H1 (cell line): Measurements from ENCODE around the gene IPO7. TPM values are rescaled to one million over a fixed set of nuclear protein-coding genes. Genes with fewer than 3 reads are reported as not detected.
A peak's percentile ranks its signal among the peaks of the same experiment; 100 is the strongest.

Source experiments
- CTCF ChIA-PET: fragments of 300-600 bp; sonication (Branson Sonifier 250); formaldehyde crosslinking; loops from one replicate; lab custom pipeline; 2021; ENCODE audit not compliant: partially characterized antibody; lab: Charles Lee
- POLR2A ChIA-PET: fragments of 300-600 bp; sonication (Branson Sonifier 250); formaldehyde crosslinking; loops from one replicate; lab custom pipeline; 2021; ENCODE audit warnings: inconsistent platforms; ENCODE audit not compliant: partially characterized antibody; lab: Charles Lee
- DNase-seq, 2 experiments: peaks; one replicate each; pipeline versions ENCODE4 v3.0.0 to v3.0.0-alpha.2; 2010 to 2022; ENCODE audit warnings: low spot score in 2 of 2, low read depth in 1 of 2, mixed read lengths in 1 of 2
- FAIRE-seq: peaks from 2 replicates; lab custom pipeline; 2011; peaks lifted over from hg19 to GRCh38; lab: Jason Lieb, UNC
- H2AFZ ChIP-seq: 2 replicates; pipeline ENCODE4 v1.8.1; 2012; ENCODE audit warnings: low read length, inconsistent platforms
- H2AK5ac ChIP-seq: 2 replicates; pipeline ENCODE4 v1.6.1; 2013; ENCODE audit warnings: low read depth, low read length
- H2BK120ac ChIP-seq: replicated peaks from 2 replicates; pipeline ENCODE3; 2013; ENCODE audit warnings: low read depth, low read length, inconsistent platforms
- H2BK12ac ChIP-seq: 2 replicates; pipeline ENCODE4 v1.6.1; 2013; ENCODE audit warnings: low read depth, low read length
- H2BK15ac ChIP-seq: 2 replicates; pipeline ENCODE4 v1.6.1; 2013; ENCODE audit warnings: low read length
- H2BK20ac ChIP-seq: 2 replicates; pipeline ENCODE4 v1.6.1; 2013; ENCODE audit warnings: low read length
- H2BK5ac ChIP-seq: 2 replicates; pipeline ENCODE4 v1.6.1; 2013; ENCODE audit warnings: low read depth, low read length
- H3K14ac ChIP-seq: 2 replicates; pipeline ENCODE4 v1.6.1; 2013; ENCODE audit warnings: inconsistent platforms; ENCODE audit not compliant: insufficient read length
- H3K18ac ChIP-seq: 2 replicates; pipeline ENCODE4 v1.6.1; 2013; ENCODE audit warnings: low read length; ENCODE audit errors: extremely low read depth
- H3K23ac ChIP-seq: 2 replicates; pipeline ENCODE4 v1.6.1; 2013; ENCODE audit warnings: inconsistent platforms; ENCODE audit not compliant: insufficient read length
- H3K23me2 ChIP-seq: 2 replicates; pipeline ENCODE4 v1.6.1; 2013; ENCODE audit warnings: low read depth, low read length
- H3K27ac ChIP-seq: 2 replicates; pipeline ENCODE4 v1.6.1; 2011; ENCODE audit warnings: low read depth, low read length, inconsistent platforms
- H3K27me3 ChIP-seq, 4 experiments: replicated peaks in 1 of 4; 1 replicate in 1 of 4; 2 replicates in 3 of 4; pipeline versions ENCODE4 v1.6.1 to v1.8.1; 2011 to 2013; ENCODE audit warnings: low read length in 3 of 4, mild to moderate bottlenecking in 3 of 4, inconsistent platforms in 2 of 4, mixed read lengths in 2 of 4, moderate library complexity in 1 of 4; ENCODE audit not compliant: control insufficient read depth in 3 of 4, insufficient read depth in 3 of 4; ENCODE audit errors: extremely low read depth in 1 of 4
- H3K36me3 ChIP-seq, 4 experiments: 2 replicates each; pipeline versions ENCODE4 v1.6.1 to v1.8.1; 2011 to 2013; ENCODE audit warnings: mild to moderate bottlenecking in 4 of 4, low read length in 3 of 4, moderate library complexity in 2 of 4, control low read depth in 1 of 4, inconsistent platforms in 1 of 4; ENCODE audit not compliant: insufficient read depth in 4 of 4, control insufficient read depth in 2 of 4
- H3K4ac ChIP-seq: replicated peaks from 2 replicates; pipeline ENCODE3; 2013; ENCODE audit warnings: low read length, low read depth, mixed read lengths, inconsistent platforms; ENCODE audit not compliant: insufficient read length
- H3K4me1 ChIP-seq, 4 experiments: replicated peaks in 1 of 4; 1 replicate in 1 of 4; 2 replicates in 3 of 4; pipeline versions ENCODE4 v1.6.1 to v1.8.1; 2011 to 2013; ENCODE audit warnings: low read length in 3 of 4, inconsistent platforms in 2 of 4, mixed read lengths in 1 of 4; ENCODE audit not compliant: insufficient read depth in 4 of 4, control insufficient read depth in 3 of 4
- H3K4me2 ChIP-seq, 2 experiments: 2 replicates each; pipeline versions ENCODE4 v1.6.1 to v1.8.1; 2011 to 2013; ENCODE audit warnings: low read depth in 2 of 2, low read length in 2 of 2, control low read depth in 1 of 2, inconsistent platforms in 1 of 2, mild to moderate bottlenecking in 1 of 2; ENCODE audit not compliant: insufficient read depth in 1 of 2
- H3K4me3 ChIP-seq, 4 experiments: fragments of 200-600, 300-600 bp in 1 of 4; sonication (generic), shearing (Covaris generic), sonication (Bioruptor Twin) in 1 of 4; 2 replicates each; pipeline versions ENCODE4 v1.5.1 to v1.8.1; 2011 to 2016; ENCODE audit warnings: low read length in 4 of 4, low read depth in 3 of 4, control low read depth in 2 of 4, inconsistent platforms in 2 of 4, mild to moderate bottlenecking in 2 of 4, mixed read lengths in 1 of 4, moderate library complexity in 1 of 4; ENCODE audit not compliant: insufficient read depth in 2 of 4; ENCODE audit errors: extremely low read depth in 1 of 4
- H3K56ac ChIP-seq: replicated peaks from 2 replicates; pipeline ENCODE3; 2013; ENCODE audit warnings: low read depth, mild to moderate bottlenecking, mixed read lengths, low read length, inconsistent platforms; ENCODE audit not compliant: insufficient read length
- H3K79me1 ChIP-seq: 2 replicates; pipeline ENCODE4 v1.6.1; 2013; ENCODE audit warnings: low read depth, low read length, control low read depth
- H3K79me2 ChIP-seq, 2 experiments: 2 replicates each; pipeline versions ENCODE4 v1.6.1 to v1.8.1; 2012 to 2013; ENCODE audit warnings: low read length in 2 of 2, mild to moderate bottlenecking in 2 of 2, inconsistent platforms in 1 of 2; ENCODE audit not compliant: insufficient read depth in 2 of 2, control insufficient read depth in 1 of 2
- H3K9ac ChIP-seq, 4 experiments: replicated peaks in 1 of 4; 1 replicate in 1 of 4; 2 replicates in 3 of 4; pipeline versions ENCODE4 v1.6.1 to v1.8.1; 2011 to 2013; ENCODE audit warnings: low read depth in 3 of 4, low read length in 3 of 4, control low read depth in 2 of 4, mild to moderate bottlenecking in 2 of 4, moderate library complexity in 2 of 4, inconsistent platforms in 1 of 4; ENCODE audit errors: extremely low read depth in 1 of 4
- H3K9me3 ChIP-seq, 2 experiments: 2 replicates each; pipeline versions ENCODE4 v1.6.1 to v1.8.1; 2012 to 2013; ENCODE audit warnings: mild to moderate bottlenecking in 2 of 2, moderate library complexity in 2 of 2, control low read depth in 1 of 2, inconsistent platforms in 1 of 2, low read depth in 1 of 2, low read length in 1 of 2, mixed read lengths in 1 of 2; ENCODE audit not compliant: insufficient read depth in 2 of 2
- H4K20me1 ChIP-seq, 2 experiments: replicated peaks in 1 of 2; 2 replicates each; pipeline versions ENCODE3 to v1.8.1; 2011 to 2013; ENCODE audit warnings: inconsistent platforms in 2 of 2, low read length in 2 of 2, mild to moderate bottlenecking in 1 of 2; ENCODE audit not compliant: insufficient read depth in 2 of 2, control insufficient read depth in 1 of 2
- H4K5ac ChIP-seq: 2 replicates; pipeline ENCODE4 v1.6.1; 2013; ENCODE audit warnings: low read length, low read depth, mixed read lengths, inconsistent platforms; ENCODE audit not compliant: insufficient read length
- H4K8ac ChIP-seq: 2 replicates; pipeline ENCODE4 v1.8.0; 2013; ENCODE audit warnings: mild to moderate bottlenecking, moderate library complexity, low read length, inconsistent platforms; ENCODE audit not compliant: insufficient read depth; ENCODE audit errors: extremely low read depth
- H4K91ac ChIP-seq: replicated peaks from 2 replicates; pipeline ENCODE3; 2013; ENCODE audit warnings: low read length, mixed read lengths, inconsistent platforms; ENCODE audit not compliant: insufficient read length
- POU5F1 ChIP-seq: IDR thresholded peaks from 2 replicates; pipeline ENCODE4 v1.6.1; 2011; ENCODE audit warnings: low read depth, mild to moderate bottlenecking, low read length, moderate library complexity
- RAD21 ChIP-seq, 2 experiments: IDR thresholded peaks in 1 of 2; conservative IDR thresholded peaks in 1 of 2; 2 replicates each; pipeline ENCODE4 v1.6.1; 2011; ENCODE audit warnings: low read depth in 2 of 2, low read length in 2 of 2, improper control_type of control experiment in 1 of 2, inconsistent platforms in 1 of 2, mild to moderate bottlenecking in 1 of 2, moderate library complexity in 1 of 2
- WGBS, 2 experiments: shearing (Covaris generic) in 1 of 2; methylation state at CpG; one replicate each; pipeline versions ENCODE4 v1.1.6 to v1.1.7; 2013 to 2015; ENCODE audit warnings: low lambda C conversion rate in 2 of 2, mixed read lengths in 2 of 2, inconsistent platforms in 1 of 2, low coverage in 1 of 2, missing lambda C conversion rate in 1 of 2; ENCODE audit not compliant: insufficient replicate concordance in 2 of 2, insufficient coverage in 1 of 2, insufficient read length in 1 of 2; ENCODE audit errors: extremely low coverage in 1 of 2, missing lambda C conversion rate in 1 of 2; 5-methylcytosine and 5-hydroxymethylcytosine counted together
- polyA plus RNA-seq, 7 experiments: library from polyadenylated mRNA; depleted of rRNA in 3 of 7; stranded (reverse) in 5 of 7; unstranded in 2 of 7; fragments of >200 nt in 5 of 7; fragments of 200-250 nt in 2 of 7; gene quantifications; 1 replicate in 5 of 7; 2 replicates in 1 of 7; 4 replicates in 1 of 7; pipeline versions ENCODE4 v1.2.1 to v1.2.3, GENCODE V29; 2011 to 2013; ENCODE audit warnings: missing spikeins in 2 of 7, mixed read lengths in 2 of 7
- total RNA-seq: library from RNA; stranded (reverse); fragmentation: NEBNext Ultra II Directional; extraction: Animal tissue kit (Norgen Biotek cat#: 25700); gene quantifications from 2 replicates; pipeline ENCODE4 v1.2.1, GENCODE V29; 2021

Gene IPO7
- total and polyA plus RNA-seq, 2 of the 8 experiments (the other 6 are each of a cell fraction or from before 2014, with no cell fraction given), result 45.9 to 259 TPM

GRCh38 chr11:9351321-9351881 is 33.1 kb upstream of the IPO7 start:
- no peak overlapping the region for H2BK5ac ChIP-seq
- no peaks in the 10 kb centered on the region for H3K79me2 ChIP-seq
- H3K4me1 ChIP-seq, result peaks cover 0 to 10% (median 4%) of the 10 kb centered on the region in 4 experiments; a peak in 2 of 7 replicates
- H3K4me2 ChIP-seq, result no peak overlapping the region
- no peak overlapping the region for H3K18ac ChIP-seq
- no peak overlapping the region for H3K23ac ChIP-seq
- 89% methylated on average over 6 of the region's 6 CpGs; no CpG with 5 or more reads in 1 of the 2 experiments for WGBS, 2 experiments
- no peaks in the 10 kb centered on the region for H3K23me2 ChIP-seq
- no peak overlapping the region for H4K5ac ChIP-seq
- no peak overlapping the region for H3K9ac ChIP-seq
- no peak overlapping the region for H2AFZ ChIP-seq
- H3K56ac ChIP-seq, result no peak overlapping the region
- POLR2A ChIA-PET, result interaction anchor here (1.1 to 1.9 kb wide), 2 partner anchors 12 to 33 kb away, joined by 4 to 5 read pairs; partner anchors contain the start of gene IPO7
- no peaks in the 10 kb centered on the region for H3K36me3 ChIP-seq
- H4K20me1 ChIP-seq, result no peaks in the 10 kb centered on the region
- H3K4me3 ChIP-seq, result no peak overlapping the region
- H3K9me3 ChIP-seq, result no peaks in the 10 kb centered on the region
- FAIRE-seq (no peak), DNase-seq (no peak)
- H4K91ac ChIP-seq, result no peak overlapping the region
- no peak overlapping the region for H3K14ac ChIP-seq
- H3K27ac ChIP-seq, result no peak overlapping the region
- H3K27me3 ChIP-seq, result no peaks in the 10 kb centered on the region
- no peak overlapping the region for H2BK120ac ChIP-seq
- H2BK15ac ChIP-seq, result no peak overlapping the region
- peak overlapping the region; percentile 2; the same call in 1 of the 2 replicates for H4K8ac ChIP-seq
- no peaks in the 10 kb centered on the region for H3K79me1 ChIP-seq
- no peak overlapping the region for H2AK5ac ChIP-seq
- no peak overlapping the region for H3K4ac ChIP-seq
- H2BK12ac ChIP-seq, result no peak overlapping the region
- CTCF ChIA-PET, result interaction anchor here (0.7 to 1.2 kb wide), 3 partner anchors 15 to 1517 kb away, joined by 3 to 4 read pairs (median 3); no protein-coding TSS in a partner anchor
- no peak overlapping the region for H2BK20ac ChIP-seq
- TF ChIP-seq POU5F1 (no peak), RAD21 (IDR thresholded peaks at IDR 0.05 in 1 of 2, conservative IDR thresholded peaks at IDR 0.05 in 1 of 2; ENCODE audit: low read depth in 2 of 2, low read length in 2 of 2) (no peak)
